HG02973 (cell line): Measurements from ENCODE around the gene COL9A3.
A peak's percentile ranks its signal among the peaks of the same experiment; 100 is the strongest.

ENCODE experiments used
- ATAC-seq: cut with Tn5 transposase; IDR thresholded peaks from one replicate; pipeline ENCODE4 v1.9.1; 2021; ENCODE audit warnings: moderate library complexity; ENCODE audit not compliant: unreplicated experiment

COL9A3 gene

DNA sequence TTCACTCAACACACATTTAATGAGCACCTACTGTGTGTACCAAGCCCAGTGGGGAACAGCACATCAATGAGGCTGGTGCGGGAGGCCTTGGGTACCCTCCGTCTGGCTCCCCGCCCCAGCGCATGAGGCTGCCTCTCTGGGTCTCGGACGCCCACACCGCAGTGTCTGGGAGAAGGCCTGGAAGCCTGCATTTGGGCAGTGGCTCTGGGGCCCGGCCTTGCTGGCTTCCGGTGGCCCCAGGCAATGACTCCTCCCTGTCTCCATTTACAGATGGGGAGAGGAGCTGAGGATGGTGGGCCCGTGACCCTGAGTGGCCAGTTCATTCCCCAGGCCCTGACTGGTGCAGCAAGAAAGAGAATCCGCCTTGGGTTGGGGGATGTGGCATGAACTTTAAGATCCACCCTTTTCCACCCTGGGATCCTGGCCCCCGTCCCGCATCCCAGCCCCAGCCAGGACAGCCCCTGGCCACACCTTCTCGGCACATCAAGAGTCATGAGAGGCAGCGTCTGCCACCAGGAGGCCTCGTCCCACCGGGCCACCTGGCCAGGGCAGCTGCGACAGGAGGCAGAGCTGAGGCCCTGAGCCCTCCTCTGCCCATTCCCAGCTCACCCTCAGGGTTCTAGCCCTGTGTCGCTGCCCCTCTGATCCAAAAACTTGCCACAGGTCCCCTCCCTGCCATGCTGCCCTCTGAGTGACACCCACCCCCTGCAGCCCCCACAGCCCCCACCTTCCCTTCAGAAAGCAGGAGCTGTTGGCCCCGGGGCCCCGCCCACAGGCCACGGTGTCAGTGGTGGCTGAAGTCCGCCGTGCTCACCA, 38.0 kb upstream of the COL9A3 start:
- no peak for ATAC-seq

DNA sequence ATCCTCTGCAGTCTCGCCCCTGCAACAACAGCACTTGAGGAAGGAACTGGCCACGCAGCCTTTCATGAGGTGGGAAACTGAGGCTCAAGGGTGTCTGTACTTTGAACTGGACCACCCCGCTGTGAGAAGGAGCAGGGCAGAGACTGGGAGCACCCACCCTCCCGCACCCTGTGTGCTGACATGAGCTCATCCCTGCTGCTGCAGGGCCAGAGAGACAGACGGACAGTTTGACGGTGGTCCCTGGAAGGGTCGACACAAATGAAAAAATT, 37.5 kb upstream of the COL9A3 start:
- no peak for ATAC-seq

DNA sequence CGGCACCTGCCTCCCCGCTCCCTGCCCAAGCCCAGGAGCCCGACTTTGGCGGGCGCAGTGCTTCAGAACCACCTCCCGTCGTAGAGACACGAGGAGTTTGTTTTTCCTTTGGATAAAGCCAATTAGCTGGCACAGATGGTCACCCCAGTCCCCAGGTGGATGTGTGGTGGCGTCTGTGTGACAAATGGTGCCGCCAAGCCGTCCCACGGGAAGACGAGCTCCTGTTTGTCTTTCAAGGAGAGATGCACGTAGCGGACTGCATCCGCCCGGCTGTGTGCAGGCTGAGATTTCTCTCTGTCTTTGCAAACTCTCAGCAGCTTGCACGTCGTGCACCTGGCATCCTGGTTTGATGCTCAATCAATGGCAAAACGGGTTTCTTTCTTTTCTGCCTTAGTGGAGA, 36.6 kb upstream of the COL9A3 start:
- ATAC-seq: no peak

DNA sequence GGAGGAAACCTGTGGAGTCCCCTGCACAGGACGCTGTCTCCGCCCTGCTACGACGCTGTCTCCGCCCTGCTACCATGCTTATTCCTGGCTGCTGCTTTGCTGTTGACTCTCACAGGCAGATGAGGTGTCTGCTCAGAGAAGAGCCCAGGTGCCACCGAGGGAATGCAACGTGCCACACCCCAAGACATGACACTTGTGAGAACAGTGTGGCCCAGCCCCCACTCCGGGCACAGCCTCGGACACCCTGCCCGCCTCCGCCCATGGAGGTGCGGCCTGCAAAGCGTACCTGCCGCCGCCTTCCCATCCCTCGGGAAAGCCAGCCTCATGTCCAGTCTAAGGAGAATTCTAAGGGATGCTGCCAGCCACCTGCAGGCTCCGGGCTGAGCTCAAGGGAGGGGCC, 36.2 kb upstream of the COL9A3 start:
- ATAC-seq: no peak

DNA sequence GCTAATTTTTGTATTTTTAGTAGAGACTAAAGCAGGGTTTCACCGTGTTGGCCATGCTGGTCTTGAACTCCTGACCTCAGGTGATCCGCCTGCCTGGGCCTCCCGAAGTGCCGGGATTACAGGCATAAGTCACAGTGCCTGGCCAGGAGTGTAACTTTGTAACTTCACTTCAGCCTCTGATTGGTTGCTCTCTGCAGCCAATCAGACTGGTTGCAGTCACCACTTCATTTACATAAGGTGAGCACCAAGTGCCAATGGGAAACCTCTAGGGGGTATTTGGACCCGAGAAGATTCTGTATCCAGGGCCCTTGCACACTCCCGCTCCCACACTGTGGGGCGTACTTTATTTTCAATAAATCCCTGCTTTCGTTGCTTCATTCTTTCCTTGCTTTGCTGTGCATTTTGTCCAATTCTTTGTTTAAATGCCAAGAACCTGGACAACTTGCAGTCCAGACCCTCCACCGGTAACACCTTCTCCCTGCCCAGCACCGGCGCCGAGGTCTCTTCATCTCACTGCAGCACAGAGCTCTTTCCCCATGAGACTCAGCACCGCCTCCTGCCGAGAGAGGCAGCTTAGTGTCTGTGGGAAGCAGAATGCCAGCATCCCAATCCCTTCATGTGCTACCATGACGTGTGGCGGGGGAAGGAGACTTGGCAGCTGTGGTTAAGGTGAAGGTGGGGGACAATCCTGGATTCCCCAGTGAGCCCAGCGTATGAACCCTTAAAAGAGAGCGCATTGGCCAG, 34.5 kb upstream of the COL9A3 start:
- ATAC-seq: no peak

DNA sequence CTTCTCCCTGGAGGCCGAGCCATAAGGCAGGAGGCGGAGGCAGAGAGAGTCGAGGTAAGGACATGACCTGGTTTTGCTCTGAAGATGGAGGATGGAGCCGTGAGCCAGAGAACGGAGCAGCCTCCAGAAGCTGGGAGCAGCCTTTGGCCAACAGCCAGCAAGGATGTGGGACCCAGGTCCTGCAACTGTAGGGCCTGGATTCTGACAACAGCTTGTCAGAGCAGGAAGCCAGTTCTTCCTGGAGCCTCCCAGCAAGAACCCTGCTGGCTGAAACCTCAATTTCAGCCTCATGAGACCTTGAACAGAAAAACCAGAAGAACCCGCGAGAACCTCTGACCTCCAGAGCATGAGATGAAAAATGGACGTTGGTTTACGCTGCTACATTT, 34.0 kb upstream of the COL9A3 start:
- ATAC-seq: no peak

DNA sequence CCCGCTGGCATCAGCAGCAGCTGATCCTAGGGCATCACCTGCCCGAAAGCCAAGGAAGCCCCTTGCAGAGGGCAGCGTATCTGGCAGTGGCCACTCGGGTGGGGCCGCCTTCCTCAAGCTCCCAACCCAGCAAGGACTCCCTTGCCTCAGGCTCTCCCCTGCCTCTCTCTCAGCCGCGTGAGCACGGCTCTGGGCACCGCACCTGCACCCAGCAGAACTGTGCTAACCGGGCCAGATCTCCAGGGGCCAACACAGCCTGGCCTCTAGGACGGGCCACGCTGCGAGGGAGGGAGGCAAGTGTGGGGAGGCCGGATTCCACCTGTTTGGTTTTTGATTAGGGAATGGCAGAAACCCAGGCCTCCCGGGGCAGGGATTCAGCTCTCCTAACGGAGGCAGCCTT, 32.4 kb upstream of the COL9A3 start:
- no peak for ATAC-seq

DNA sequence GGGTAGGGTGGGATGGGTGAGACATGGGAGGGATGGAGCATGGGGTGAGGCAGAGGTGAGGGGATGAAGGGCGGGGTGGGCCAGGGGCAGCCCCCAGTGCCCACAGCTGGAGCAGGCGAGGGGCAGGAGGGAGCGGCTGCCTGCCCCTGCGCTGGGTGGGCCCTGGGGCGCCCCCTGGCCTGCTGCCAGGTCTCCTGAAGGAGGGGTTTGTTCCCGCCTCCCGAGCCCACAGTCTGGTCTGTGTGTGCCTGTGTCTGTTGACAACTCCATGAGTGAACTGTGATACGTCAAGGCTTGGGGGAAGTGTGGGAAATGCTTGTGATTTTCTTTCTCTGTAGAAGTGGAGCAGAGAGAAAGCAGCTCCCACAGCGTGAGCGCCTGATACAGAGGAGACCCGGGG, 31.5 kb upstream of the COL9A3 start:
- ATAC-seq: no peak

DNA sequence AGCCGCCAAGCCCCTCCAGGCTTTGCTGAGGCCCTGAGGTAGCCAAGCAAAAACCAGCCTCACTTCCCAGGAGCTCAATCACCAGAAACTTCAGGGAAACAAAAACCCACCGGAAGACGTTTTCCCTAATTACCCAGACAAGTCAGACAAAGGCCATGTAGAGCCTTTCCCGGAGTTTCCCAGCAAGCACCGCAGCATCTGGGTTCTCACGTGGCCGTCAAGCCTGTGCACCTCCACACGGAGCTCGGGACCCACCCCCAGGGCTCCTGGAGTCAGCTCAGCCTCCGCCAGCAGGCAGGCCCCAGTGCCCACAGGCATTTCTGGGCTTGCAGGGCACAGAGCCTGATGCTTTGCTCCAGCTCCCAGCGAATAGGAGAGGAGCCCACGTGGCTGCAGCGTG, 30.7 kb upstream of the COL9A3 start:
- no peak for ATAC-seq

DNA sequence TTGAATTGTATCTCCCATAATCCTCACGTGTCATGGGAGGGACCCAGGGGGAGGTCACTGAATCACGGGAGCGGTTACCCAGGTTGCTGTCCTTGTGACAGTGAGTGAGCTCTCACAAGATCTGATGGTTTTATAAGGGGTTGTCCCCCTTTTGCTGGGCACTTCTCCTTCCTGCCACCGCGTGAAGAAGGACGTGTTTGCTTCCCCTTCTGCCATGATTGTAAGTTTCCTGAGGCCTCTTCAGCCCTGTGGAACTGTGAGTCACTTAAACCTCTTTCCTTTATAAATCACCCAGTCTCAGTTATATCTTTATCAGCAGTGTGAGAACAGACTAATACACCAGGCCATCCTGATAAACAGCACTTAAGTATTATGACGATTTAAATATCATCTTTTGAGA, 29.5 kb upstream of the COL9A3 start:
- ATAC-seq: no peak

DNA sequence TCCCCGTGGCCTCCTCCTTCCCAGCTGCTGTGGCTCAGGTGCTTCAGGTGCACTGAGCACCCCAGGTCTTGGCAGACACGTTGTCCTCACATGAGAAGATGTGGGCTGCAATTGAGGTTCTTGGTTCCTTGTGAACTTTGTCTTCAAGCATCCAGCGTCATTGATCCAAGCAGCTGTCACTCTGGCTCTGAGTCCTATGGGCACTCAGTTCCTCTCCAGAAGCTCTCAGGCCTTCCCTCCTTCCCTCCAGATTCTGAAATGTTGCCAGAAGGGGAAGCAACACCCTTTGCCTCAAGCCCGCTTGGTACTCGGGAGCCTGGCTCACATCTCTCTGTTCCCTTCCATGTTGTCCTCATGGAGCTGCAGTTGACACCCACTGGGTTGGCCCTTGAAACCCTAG, 29.0 kb upstream of the COL9A3 start:
- no peak for ATAC-seq

DNA sequence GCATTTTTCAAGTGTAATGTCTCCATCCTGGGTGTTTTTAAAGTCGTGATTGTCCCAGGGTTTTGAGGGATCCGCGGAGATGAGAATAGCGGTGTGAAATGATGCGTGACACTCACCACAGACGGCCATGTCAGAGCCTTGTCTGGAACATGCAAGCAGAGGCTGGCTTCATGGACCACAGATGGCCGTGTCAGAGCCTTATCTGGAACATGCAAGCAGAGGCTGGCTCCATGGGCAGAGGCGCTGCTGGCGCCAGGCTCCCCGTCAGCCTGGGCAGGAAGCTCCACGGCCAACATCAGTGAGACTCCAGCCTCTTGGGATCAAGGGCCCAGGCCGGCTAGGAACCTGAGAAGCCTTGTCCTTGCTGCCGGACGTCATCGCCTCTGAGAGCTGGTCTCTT, 28.2 kb upstream of the COL9A3 start:
- no peak for ATAC-seq

DNA sequence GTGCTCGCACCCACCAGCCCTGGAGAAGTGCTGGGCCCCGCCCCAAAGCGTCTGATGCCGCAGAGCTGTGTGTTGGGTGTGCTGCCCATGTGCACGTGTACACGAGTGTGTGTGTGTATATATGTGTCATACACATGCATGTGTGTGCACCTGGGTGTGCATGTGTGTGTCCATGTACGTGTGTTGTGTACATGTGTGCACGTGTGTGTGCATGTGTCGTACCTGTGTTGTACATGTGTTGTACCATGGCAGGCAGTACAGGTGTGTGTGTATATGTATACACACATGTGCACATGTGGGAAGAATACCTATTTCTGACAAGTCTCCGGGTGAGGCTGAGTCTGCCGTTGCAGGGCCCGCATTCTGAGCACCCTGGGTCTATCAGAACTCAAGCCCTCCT, 26.8 kb upstream of the COL9A3 start:
- no peak for ATAC-seq

DNA sequence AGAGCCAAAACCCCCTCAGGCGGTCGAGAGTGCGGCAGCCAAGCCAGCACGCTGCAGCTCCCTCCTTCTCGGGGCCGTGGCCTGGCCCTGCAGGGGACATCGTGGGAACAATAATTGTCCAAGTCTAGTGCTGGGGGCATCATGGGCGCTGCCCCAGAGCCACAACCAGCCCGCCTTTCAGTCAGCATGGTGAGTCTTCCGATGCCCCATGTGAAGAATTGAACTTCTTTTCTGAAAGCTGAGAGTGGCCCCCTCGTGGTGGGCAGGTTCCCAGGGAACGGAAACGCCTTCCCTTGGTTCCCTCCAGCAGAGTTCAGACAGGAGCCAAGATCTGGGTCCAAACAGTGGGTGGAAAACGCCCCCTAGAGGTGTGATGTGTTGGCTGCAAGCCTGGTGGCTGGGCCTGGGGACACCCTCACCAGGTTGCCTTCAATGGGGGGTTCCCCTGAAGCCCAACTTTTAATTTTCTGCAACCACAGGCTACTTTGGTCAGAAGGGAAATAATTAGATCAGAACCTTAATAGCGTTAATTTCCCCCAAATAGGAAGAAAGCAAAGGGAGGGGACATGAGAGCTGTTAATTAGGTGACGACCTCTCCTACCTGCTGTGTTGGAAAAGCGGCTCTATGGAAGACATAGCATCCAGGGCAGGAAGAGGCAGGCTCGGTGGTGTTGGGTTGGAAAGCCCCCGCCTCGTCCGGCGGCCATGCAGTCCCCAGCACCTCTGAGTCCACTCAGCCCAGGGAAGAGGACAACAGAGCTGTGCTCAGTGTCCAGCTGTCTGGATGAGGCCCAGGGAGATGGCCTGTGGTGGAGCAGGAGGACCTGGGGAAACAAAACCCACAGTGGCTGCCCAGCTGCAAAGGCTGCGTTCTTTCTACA, 25.3 kb upstream of the COL9A3 start:
- ATAC-seq: no peak

DNA sequence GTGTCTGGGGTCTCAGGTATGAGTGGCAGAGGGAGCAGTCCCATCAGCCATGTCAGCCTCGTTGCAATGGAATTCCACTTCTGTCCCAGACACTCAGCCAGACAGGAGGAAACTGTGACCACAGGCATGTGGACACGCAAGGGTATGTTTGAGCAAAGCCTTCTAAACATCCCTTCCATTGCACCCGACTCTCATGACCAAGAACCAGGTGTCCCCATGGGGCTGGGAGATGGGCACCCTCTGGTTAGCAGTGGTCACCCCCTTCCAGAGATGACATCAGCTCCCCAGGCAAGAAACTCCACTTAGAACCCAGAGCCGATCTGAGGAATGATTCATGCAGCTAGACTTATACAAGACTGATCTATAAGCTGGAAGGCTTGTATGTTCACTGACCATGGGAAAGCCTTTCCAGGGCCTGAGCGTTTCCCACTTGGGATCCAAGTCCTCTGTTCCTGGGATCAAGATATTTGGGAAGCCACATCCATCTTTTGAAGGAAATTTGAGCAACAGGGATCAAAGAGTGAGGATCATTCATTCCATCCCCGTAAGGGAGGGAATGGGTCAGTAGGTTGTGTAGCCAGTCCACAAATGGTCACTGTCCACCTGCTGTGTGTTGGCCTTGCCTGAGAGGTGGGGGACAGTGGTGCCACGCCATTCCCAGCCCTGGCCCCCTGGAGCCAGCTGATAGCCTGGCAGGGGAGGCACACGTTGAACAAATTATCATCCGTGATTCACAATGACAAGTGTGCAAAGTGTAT, 24.5 kb upstream of the COL9A3 start:
- no peak for ATAC-seq

DNA sequence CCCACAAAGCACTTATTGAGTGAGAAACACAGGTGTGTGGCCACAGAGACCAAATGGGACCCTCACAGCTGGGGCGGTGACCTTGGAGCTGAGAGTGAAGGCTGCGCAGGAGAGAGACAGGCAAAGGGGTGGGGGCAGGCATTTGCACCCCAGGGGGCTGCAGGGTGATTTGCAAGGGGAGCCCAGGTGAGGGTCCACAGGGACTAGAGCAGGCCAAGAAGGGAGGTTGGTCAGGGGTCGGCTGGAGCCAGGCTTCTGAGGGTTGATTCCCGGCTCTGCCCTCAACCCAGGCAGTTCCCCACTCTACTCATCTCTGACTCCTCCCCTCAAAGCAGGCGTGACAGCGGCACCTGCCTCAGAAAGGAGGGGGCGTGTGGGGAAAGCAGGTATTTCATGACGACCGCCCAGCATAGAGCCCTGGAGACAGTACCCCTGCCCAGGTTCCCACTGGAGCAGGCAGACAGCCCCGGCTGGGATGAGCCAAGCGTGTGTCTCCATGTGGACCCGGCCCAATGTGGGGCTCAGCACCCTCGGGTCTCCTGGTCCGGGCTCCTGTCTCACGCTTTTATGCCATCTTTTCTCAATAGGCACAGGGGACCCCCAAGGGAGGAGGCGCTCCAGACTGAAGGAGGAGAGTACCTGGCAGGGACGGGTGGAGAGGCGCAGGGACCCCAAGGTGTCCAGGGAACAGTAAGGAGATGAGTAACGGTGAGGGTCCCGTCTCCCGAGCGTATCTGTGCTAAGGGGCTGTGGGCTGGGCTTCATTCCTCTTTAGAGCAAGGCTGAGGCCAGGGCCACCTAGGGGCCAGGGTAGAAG, 23.7 kb upstream of the COL9A3 start:
- ATAC-seq: no peak

DNA sequence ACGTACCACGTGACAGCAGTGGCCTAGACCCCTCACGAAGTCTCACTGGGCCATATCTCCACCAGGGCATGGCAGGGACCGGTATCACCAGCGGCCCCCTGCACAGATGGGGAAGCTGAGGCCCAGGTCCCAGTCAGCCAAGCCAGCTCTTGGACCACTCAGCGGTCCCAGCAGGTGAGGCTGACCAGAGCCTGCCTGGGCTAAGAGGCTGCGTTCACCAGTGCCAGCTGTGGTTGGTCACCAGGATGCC, 23.2 kb upstream of the COL9A3 start:
- no peak for ATAC-seq

DNA sequence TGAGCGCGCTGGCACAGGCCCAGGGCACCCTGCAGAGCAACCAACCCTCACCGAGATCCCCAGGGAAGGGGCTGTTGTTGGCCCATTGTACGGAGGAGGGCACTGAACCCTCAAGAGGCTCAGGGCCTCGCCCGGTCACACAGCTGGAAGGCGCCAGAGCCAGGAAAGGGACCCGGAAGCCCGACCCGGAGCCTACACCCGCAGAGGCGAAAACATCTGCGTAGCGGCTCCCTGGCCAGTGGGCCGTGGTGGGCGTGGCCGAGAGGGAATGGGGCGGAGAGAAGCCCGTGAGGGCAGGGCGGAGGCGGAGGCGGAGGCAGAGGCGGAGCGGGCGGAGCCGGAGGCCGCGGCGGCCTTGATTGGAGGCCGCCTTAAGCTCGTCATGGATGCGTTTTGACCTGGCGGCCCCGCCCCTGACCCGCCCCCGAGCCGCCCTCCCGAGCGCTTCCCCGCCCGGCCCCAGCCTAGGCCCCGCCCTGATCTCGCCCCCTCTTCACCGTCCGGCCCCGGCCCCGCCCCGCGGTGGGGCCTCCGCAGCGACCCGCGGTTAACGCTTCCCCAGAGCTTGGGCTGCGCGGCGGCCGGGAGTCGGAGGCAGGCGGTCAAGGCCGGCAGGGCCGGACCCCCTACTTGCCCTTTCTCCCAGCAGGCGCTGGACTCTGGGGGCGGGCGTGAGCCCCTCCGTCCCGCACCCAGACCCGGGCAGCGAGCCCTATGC, 22.7 kb upstream of the COL9A3 start:
- ATAC-seq: peak; percentile 58

DNA sequence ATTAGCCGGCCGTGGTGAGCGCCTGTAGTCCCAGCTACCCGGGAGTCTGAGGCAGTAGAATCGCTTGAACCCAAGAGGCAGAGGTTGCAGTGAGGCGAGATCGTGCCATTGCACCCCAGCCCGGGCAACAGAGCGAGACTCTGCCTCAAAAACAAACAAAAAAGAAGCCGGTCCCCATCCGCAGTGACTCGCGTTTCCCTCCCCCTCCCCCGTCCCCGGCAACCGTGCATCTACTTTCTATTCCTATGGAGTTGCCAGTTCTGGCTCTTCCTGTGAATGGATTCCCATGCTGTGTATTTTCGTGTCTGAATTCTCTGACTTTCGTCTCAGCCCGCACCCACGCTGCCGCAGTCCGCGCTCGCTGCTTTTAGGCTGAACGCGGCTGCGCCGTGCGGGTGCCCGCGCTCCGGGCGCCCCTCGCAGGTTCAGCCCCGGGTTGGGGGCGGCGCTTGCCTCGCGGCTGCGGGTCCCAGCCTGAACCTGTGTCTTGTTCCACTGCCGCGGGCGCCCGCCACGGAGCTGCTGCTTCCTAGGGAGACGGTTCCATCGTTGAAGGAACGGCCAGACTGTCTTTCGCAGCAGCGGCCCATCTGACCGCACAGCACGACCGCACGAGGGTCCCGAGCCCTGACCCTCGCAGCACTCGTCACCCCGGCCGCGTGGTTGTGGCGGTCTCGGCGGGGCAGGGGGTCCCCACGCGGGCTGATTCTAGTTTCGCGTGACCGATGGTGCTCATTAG, 21.7 kb upstream of the COL9A3 start:
- ATAC-seq: no peak
